Measurements from ENCODE around the gene PHF19.

PHF19 gene

DNA sequence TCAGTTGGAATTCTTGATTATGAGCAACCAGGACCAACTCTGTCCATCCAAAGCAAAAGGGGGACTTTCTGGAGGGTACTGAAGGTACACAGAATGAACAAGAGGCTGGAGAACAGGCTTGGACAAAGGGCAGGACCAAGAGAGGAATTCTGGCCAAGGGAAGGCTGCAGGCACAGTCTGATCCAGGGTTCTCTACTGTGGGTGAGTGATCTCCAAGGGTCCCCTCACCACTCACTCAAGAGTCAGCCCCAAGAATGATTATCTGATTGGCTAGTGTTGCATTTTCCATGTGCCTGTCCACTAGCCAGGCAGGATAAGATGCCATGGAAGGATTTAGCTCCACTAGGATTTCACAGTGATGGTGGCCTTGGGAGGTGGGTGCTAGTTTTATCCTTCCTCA lies 11.6 kb upstream of the PHF19 start:
- CTCF ChIA-PET: interaction anchor here (0.7 kb wide), 1 partner anchor 95 kb away, joined by 3 read pairs; no protein-coding TSS in a partner anchor
- no peak overlapping the region for H3K27ac ChIP-seq
- POLR2A ChIA-PET (ENCODE audit: low non-redundant PET): no interaction called here
- TF ChIP-seq, protein P1, sequence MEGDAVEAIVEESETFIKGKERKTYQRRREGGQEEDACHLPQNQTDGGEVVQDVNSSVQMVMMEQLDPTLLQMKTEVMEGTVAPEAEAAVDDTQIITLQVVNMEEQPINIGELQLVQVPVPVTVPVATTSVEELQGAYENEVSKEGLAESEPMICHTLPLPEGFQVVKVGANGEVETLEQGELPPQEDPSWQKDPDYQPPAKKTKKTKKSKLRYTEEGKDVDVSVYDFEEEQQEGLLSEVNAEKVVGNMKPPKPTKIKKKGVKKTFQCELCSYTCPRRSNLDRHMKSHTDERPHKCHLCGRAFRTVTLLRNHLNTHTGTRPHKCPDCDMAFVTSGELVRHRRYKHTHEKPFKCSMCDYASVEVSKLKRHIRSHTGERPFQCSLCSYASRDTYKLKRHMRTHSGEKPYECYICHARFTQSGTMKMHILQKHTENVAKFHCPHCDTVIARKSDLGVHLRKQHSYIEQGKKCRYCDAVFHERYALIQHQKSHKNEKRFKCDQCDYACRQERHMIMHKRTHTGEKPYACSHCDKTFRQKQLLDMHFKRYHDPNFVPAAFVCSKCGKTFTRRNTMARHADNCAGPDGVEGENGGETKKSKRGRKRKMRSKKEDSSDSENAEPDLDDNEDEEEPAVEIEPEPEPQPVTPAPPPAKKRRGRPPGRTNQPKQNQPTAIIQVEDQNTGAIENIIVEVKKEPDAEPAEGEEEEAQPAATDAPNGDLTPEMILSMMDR (conservative IDR thresholded peaks at IDR 0.05; ENCODE audit: low read depth): no peak
- no peak for DNase-seq (ENCODE audit: low spot score)

DNA sequence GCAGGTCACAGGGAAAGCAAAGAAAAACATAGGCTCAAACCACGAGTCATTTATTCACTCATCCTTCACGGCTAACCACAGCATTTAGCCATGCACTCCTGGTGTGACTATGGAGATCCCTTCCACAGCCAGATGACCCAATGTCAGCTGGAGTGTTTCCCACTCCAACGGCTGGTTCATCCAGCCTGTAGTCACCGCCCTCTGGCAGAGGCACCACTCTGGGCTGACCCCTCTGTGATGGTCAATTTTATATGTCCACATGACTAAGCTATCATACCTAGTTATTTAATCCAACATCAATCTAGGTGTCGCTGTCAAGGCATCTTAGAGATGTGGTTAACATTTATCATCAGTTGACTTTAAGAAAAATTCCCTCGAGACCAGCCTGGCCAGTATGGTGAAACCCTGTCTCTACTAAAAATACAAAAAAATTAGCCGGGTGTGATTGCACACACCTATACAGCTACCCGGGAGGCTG lies 9.5 kb upstream of the PHF19 start:
- no peak overlapping the region for H3K27ac ChIP-seq
- DNase-seq (ENCODE audit: low spot score): no peak
- CTCF ChIA-PET: interaction anchor here (1.3 kb wide), 1 partner anchor 130 kb away, joined by 8 read pairs; no protein-coding TSS in a partner anchor
- TF ChIP-seq, protein P1 (conservative IDR thresholded peaks at IDR 0.05; ENCODE audit: low read depth): no peak
- POLR2A ChIA-PET (ENCODE audit: low non-redundant PET): no interaction called here

DNA sequence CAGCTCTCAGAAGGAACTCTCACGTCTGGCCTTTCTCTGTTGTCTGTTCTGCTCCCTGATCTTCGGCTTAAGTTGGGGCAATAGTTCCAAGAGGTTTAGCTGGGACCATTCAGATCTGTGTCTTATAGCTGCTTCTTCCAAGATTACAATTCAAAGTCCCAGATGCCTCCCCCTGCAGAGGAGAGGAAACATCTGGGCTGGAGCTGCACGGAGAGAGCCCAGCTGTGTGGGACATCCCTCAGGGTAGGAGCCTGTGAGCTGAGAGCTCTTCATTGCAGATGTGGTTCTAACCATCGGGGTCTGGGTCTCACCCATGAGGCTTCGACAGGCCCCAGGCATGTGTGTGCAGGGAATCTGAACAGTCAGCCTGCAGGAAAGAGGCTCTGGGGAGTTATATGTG lies 9.0 kb upstream of the PHF19 start:
- no peak overlapping the region for H3K27ac ChIP-seq
- CTCF ChIA-PET: interaction anchor here (0.5 to 1.3 kb wide), 2 partner anchors 130 to 176 kb away, joined by 3 to 8 read pairs; no protein-coding TSS in a partner anchor
- TF ChIP-seq, protein P1 (conservative IDR thresholded peaks at IDR 0.05; ENCODE audit: low read depth): no peak
- POLR2A ChIA-PET (ENCODE audit: low non-redundant PET): no interaction called here
- no peak for DNase-seq (ENCODE audit: low spot score)

DNA sequence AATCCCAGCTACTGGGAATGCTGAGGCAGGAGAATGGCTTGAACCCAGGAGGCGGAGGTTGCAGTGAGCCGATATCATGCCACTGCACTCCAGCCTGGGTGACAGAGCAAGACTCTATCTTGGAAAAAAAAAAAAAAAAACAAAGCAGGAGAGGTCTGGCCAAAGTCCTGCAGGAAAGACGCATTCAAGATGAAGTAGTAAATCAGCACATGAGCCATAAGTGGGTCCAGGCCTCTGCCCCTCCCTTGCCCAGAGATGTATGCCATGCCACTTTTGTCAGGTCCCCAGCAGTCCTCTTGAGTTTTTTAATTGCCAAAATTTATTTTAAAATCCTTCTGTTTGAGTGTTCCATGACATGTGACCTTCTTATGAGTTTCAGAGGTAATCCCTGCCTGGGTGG lies 8.5 kb upstream of the PHF19 start:
- TF ChIP-seq, protein P1 (conservative IDR thresholded peaks at IDR 0.05; ENCODE audit: low read depth): no peak
- CTCF ChIA-PET: interaction anchor here (0.5 to 1.3 kb wide), 2 partner anchors 129 to 177 kb away, joined by 3 to 8 read pairs; no protein-coding TSS in a partner anchor
- DNase-seq (ENCODE audit: low spot score): no peak
- no peak overlapping the region for H3K27ac ChIP-seq
- POLR2A ChIA-PET (ENCODE audit: low non-redundant PET): no interaction called here

DNA sequence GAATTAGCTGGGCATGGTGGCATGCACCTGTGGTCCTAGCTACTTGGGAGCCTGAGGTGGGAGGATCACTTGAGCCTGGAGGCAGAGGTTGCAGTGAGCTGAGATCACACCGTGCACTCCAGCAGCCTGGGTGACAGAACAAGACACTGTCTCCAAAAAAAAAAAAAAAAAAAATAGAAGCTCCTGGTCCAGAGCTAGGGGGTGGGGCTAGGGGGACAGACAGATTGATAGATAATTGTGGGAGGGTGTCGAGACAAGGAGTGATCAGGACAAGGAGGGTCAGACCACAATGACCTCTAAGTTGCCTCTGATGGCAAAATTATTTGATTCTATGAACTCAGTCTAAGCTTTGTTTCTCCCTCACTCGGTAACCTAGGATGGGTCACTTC lies 6.6 kb upstream of the PHF19 start:
- CTCF ChIA-PET: no interaction called here

DNA sequence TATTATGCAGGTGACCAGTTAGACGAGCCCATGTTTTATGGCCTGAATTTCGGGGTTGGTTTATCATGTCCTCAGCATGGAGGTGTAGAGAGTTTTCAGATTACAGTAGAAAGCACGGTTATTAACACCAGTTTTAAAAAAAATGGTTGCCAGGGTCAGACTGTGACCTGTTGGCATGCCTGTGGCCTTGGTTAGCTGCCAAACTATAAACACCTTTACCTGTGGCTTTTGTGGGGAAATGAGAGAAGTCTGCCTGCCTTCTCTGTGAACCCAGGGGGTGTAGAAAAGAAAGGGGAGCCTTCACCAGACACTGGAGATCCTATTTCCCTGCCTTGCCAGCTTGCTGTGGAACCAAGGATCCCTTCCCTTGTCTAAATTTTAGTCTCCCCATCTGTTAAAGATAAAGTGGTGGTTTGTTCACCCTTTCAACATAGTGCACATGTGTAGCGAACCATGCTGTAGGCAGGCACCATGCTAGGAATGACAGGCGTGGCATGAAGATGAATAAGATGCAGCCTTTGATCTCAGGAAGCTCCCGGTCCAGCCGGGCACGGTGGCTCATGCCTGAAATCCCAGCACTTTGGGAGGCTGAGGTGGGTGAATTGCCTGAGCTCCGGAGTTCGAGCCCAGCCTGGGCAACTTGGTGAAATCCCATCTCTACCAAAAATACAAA lies 6.1 kb upstream of the PHF19 start:
- DNase-seq (ENCODE audit: low spot score): no peak
- CTCF ChIA-PET: interaction anchor here (1.3 kb wide), 1 partner anchor 177 kb away, joined by 3 read pairs; no protein-coding TSS in a partner anchor
- POLR2A ChIA-PET (ENCODE audit: low non-redundant PET): interaction anchor here (0.8 kb wide), 1 partner anchor 10 kb away, joined by 4 read pairs; no protein-coding TSS in a partner anchor

More for the DNA sequence above, 6.6 kb upstream of the PHF19 start:
- DNase-seq (ENCODE audit: low spot score): no peak
- TF ChIP-seq, protein P1 (conservative IDR thresholded peaks at IDR 0.05; ENCODE audit: low read depth): no peak
- POLR2A ChIA-PET (ENCODE audit: low non-redundant PET): interaction anchor here (0.8 kb wide), 1 partner anchor 11 kb away, joined by 4 read pairs; no protein-coding TSS in a partner anchor
- no peak overlapping the region for H3K27ac ChIP-seq

More for the DNA sequence above, 6.1 kb upstream of the PHF19 start:
- TF ChIP-seq, protein P1 (conservative IDR thresholded peaks at IDR 0.05; ENCODE audit: low read depth): no peak
- H3K27ac ChIP-seq: no peak overlapping the region

All from RWPE1 (cell line).